ENCODE results near the gene SLC41A3.

SLC41A3 gene

DNA sequence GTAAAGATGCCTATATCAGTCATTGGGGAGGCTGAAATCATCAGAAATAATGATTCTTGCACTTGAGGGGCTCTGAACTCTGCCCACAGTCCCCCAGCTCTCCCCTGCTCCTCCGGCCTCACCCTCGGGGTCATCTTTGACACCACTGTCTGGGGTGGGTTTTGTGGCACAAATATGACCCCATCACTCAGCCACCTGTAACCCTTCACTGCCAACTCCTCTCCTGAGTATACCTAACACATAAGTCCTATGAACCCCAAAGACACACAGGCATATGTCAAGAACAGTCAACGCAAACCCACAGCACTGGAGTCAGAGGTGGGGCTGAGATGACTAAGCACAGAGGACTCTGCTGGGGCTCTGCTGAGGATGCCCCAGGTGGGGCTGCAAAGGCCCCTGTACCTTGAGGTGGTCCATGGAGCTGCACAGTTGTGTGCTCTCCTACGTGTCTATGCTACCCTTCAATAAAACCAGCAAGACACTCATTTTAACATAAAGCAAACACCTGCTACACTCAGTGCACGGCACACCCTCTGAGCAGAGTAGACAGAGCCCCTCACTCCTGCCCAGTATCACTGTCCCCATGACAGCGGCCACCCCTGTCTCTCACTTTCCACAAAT, 29.9 kb downstream of the SLC41A3 start:
- DNase-seq (ENCODE audit: low read depth, low spot score): no peak
- Histone ChIP-seq H3K27me3 (ENCODE audit: control insufficient read depth, insufficient read depth, low read length) (no peaks in the 10 kb centered on the region), H3K36me3 (ENCODE audit: control insufficient read depth, insufficient read depth, low read length) (no peaks in the 10 kb centered on the region), H3K4me3 (ENCODE audit: low read length) (no peak overlapping the region), H3K27ac (ENCODE audit: low read length) (no peak overlapping the region), H3K4me1 (ENCODE audit: control insufficient read depth, insufficient read depth, low read length) (no peaks in the 10 kb centered on the region), H3K9me3 (ENCODE audit: control insufficient read depth, insufficient read depth, low read length) (no peaks in the 10 kb centered on the region)
- WGBS (ENCODE audit: insufficient coverage, insufficient read length): no CpG with 5 or more reads among the region's 6 CpGs

DNA sequence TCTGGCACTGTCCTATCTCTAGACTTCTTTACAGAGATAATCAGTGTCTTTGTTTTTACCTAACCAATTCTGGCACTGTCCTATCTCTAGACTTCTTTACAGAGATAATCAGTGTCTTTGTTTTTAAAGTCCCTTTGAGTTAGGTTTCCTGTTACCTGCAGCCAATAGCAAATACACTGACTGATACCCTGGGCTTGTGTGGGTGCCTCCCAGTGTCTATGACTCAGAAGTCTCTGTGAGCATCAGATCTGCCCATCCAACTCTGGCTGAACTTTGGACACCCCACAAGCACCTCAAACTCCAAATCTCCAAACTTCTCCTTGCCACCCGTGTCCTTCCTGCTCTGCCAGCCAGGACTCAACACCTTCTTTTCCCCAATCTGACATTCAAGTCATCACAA, 30.4 kb downstream of the SLC41A3 start:
- no CpG with 5 or more reads among the region's 1 CpG for WGBS (ENCODE audit: insufficient coverage, insufficient read length)
- Histone ChIP-seq H3K27ac (ENCODE audit: low read length) (no peak overlapping the region), H3K4me1 (ENCODE audit: control insufficient read depth, insufficient read depth, low read length) (no peaks in the 10 kb centered on the region), H3K9me3 (ENCODE audit: control insufficient read depth, insufficient read depth, low read length) (no peaks in the 10 kb centered on the region), H3K4me3 (ENCODE audit: low read length) (no peak overlapping the region), H3K27me3 (ENCODE audit: control insufficient read depth, insufficient read depth, low read length) (no peaks in the 10 kb centered on the region), H3K36me3 (ENCODE audit: control insufficient read depth, insufficient read depth, low read length) (no peaks in the 10 kb centered on the region)
- DNase-seq (ENCODE audit: low read depth, low spot score): no peak

DNA sequence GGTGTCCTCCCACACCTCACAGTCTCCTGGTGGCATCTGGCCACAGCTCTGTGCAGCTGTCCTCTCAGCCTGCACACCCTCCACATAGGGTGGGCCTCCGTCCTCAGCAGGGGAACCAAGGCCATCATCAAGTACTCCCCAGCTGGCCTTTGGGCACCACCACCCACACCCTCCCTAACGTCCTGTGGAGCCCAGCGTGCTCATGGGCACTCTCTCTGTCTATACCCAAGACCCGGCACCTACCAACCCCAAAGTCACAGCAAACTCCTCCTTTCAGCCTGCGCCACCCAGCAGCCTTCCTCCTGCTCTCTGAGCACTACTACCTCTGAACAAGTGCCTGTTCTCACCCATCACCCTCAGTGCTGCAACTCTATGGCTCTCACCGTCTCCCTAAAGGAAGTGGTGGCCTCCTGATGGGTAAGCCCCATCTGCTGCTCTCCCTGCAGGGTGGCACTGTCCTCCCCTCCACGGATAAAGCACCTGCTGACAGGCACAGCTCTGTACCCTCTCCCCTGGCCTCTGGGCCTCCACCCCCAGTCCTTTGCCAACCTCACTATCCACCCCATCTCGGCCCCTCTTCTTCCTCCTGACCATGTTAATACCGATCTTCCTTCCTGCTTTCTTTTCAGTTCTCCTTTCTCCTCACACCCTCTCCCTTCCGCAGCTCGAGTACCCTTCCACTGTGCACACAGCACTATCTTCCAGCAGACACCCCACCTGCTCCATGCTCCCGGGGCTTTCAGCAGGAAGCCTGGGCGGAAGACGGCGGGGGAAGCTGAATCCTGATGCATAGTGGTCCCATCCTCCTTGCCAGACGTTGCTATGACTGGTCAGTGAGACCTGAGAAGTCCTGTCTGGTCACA, 31.5 kb downstream of the SLC41A3 start:
- Histone ChIP-seq H3K9me3 (ENCODE audit: control insufficient read depth, insufficient read depth, low read length) (no peaks in the 10 kb centered on the region), H3K4me1 (ENCODE audit: control insufficient read depth, insufficient read depth, low read length) (no peaks in the 10 kb centered on the region), H3K27ac (ENCODE audit: low read length) (no peak overlapping the region), H3K27me3 (ENCODE audit: control insufficient read depth, insufficient read depth, low read length) (no peaks in the 10 kb centered on the region), H3K4me3 (ENCODE audit: low read length) (no peak overlapping the region), H3K36me3 (ENCODE audit: control insufficient read depth, insufficient read depth, low read length) (no peaks in the 10 kb centered on the region)
- no CpG with 5 or more reads among the region's 16 CpGs for WGBS (ENCODE audit: insufficient coverage, insufficient read length)
- DNase-seq (ENCODE audit: low read depth, low spot score): no peak

DNA sequence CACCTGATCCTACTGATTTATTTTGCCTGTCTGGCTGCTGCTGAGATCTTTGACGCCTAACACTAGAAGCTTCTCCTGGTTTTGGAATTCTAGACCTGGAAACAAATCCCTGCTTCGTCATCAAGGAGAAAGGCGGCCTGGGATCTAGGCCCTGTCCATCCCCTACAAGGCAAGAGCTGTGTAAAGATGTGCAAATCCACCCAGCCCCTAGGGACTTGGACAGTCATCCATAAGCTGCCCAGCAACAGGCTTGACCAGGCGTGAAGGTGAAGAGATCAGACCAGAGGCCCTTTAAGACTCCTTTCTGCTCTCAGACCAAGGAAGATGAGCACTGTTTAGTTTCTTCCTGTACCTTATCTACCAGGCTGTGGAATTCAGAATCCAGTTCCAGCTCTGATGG, 32.2 kb downstream of the SLC41A3 start:
- no peak overlapping the region for H3K27ac ChIP-seq (ENCODE audit: low read length)
- no peaks in the 10 kb centered on the region for H3K9me3 ChIP-seq (ENCODE audit: control insufficient read depth, insufficient read depth, low read length)
- no peak for DNase-seq (ENCODE audit: low read depth, low spot score)
- no peaks in the 10 kb centered on the region for H3K27me3 ChIP-seq (ENCODE audit: control insufficient read depth, insufficient read depth, low read length)
- no peak overlapping the region for H3K4me3 ChIP-seq (ENCODE audit: low read length)
- WGBS (ENCODE audit: insufficient coverage, insufficient read length): no CpG with 5 or more reads among the region's 4 CpGs
- H3K36me3 ChIP-seq (ENCODE audit: control insufficient read depth, insufficient read depth, low read length): no peaks in the 10 kb centered on the region
- no peaks in the 10 kb centered on the region for H3K4me1 ChIP-seq (ENCODE audit: control insufficient read depth, insufficient read depth, low read length)

DNA sequence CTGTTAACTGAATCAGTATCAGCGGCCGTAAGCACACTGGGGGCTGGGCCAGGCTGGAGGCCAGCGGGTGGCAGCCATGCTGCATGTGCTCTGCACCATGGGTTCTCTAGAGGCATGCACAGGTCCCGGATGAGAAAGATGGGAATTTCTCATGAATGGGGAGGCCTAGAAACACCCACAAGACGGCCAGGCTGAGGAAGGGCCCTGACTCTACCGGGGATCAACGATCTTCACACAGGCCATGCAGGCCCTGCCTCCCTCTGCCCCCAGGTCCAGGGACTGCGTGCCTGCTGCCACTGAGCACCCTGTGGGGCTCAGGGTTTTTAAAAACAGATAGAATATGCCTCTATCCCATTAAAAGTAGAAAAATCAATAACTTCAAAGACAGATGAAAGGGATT, 32.7 kb downstream of the SLC41A3 start:
- no CpG with 5 or more reads among the region's 8 CpGs for WGBS (ENCODE audit: insufficient coverage, insufficient read length)
- DNase-seq (ENCODE audit: low read depth, low spot score): no peak
- Histone ChIP-seq H3K9me3 (ENCODE audit: control insufficient read depth, insufficient read depth, low read length) (no peaks in the 10 kb centered on the region), H3K4me3 (ENCODE audit: low read length) (no peak overlapping the region), H3K4me1 (ENCODE audit: control insufficient read depth, insufficient read depth, low read length) (no peaks in the 10 kb centered on the region), H3K27ac (ENCODE audit: low read length) (no peak overlapping the region), H3K36me3 (ENCODE audit: control insufficient read depth, insufficient read depth, low read length) (no peaks in the 10 kb centered on the region), H3K27me3 (ENCODE audit: control insufficient read depth, insufficient read depth, low read length) (no peaks in the 10 kb centered on the region)

DNA sequence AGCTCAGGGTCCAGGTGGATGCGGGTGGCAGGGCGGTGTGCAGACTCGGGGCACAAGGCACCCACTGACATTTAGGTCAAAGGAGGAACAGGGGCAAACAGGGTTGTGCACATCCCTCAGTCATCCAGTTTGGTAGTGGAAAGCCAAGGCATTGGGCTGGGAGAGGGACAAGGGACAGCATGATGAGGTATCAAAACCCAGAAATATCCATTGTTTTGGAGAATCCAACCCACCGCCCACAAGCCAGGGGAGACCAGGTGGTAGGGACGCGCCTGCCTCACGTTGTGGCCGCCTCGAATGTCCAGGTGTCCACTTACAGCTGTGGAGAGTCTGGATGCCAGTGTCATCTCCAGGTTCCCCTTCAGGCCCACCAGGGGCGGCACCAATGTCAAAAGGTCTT, 33.3 kb downstream of the SLC41A3 start:
- no peak overlapping the region for H3K4me3 ChIP-seq (ENCODE audit: low read length)
- no peak overlapping the region for H3K27ac ChIP-seq (ENCODE audit: low read length)
- H3K9me3 ChIP-seq (ENCODE audit: control insufficient read depth, insufficient read depth, low read length): no peaks in the 10 kb centered on the region
- H3K27me3 ChIP-seq (ENCODE audit: control insufficient read depth, insufficient read depth, low read length): no peaks in the 10 kb centered on the region
- no peak for DNase-seq (ENCODE audit: low read depth, low spot score)
- no CpG with 5 or more reads among the region's 10 CpGs for WGBS (ENCODE audit: insufficient coverage, insufficient read length)
- H3K36me3 ChIP-seq (ENCODE audit: control insufficient read depth, insufficient read depth, low read length): no peaks in the 10 kb centered on the region
- no peaks in the 10 kb centered on the region for H3K4me1 ChIP-seq (ENCODE audit: control insufficient read depth, insufficient read depth, low read length)

DNA sequence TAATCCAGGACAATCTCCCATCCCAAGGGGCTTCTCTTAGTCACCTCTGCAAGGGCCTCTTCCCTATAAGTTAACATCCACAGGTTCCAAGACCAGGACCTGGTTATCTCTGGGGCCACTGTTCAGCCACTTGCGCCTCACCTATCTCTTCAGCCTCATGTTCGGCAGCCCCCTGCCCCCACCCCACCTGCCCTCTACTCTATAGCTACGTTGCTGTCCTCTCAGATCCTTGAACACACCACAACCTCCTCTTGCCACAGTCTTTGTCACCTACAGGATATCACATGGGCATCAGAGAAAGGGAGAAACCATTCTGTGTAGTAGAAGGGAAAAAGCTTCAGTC, 33.9 kb downstream of the SLC41A3 start:
- Histone ChIP-seq H3K27me3 (ENCODE audit: control insufficient read depth, insufficient read depth, low read length) (no peaks in the 10 kb centered on the region), H3K4me3 (ENCODE audit: low read length) (no peak overlapping the region), H3K27ac (ENCODE audit: low read length) (no peak overlapping the region), H3K36me3 (ENCODE audit: control insufficient read depth, insufficient read depth, low read length) (no peaks in the 10 kb centered on the region), H3K9me3 (ENCODE audit: control insufficient read depth, insufficient read depth, low read length) (no peaks in the 10 kb centered on the region), H3K4me1 (ENCODE audit: control insufficient read depth, insufficient read depth, low read length) (no peaks in the 10 kb centered on the region)
- no peak for DNase-seq (ENCODE audit: low read depth, low spot score)
- WGBS (ENCODE audit: insufficient coverage, insufficient read length): no CpG with 5 or more reads among the region's 3 CpGs

DNA sequence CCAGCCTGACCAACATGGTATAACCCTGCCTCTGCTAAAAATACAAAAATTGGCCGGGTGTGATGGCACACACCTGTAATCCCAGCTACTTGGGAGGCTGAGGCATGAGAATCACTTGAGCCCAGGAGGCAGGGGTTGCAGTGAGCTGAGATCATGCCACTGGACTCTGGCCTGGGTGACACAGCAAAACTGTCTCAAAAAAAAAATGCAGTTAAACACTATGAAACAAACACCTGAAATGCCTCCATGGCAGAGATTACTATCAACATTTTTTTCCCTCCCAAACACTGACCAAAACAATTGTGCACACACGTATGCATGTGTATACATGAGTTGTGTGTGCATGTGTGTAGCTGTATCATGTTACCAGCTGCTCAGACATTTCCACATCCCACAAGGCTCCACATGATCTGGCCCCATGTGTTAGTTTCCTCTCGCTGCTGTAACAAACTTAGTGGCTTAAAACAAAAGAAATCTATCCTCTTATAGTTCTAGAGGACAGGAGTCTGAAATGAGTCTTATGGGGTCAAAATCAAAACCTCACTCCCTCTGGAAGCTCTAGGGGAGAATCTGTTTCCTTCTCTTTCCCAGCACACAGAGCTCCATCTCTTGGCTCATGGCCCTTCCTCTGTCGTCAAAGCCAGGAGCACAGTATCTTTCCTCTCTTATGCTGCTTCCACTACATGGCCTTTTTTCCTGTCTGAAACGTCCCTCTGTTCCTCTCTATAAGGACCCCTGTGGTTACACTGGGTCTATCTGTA, 34.5 kb downstream of the SLC41A3 start:
- no CpG with 5 or more reads among the region's 5 CpGs for WGBS (ENCODE audit: insufficient coverage, insufficient read length)

DNA sequence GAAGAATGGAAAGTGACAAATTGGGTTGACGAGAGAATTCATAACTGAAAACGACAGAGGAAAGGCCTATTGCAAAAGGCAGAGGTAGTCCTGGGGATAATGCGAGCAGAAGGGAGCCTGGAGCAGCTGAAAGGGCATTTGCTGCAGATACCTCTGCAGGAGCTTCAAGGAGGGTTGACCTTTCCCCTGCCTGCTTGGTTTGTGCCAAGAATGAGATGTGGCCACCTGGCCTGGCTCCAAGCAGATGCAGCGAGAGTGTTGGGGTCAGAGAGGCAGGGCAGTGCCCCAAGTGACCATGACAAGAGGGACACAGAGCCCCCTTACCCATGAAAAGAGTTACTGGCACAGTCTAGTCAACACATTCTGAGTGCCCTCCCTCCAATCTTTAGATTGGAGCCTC, 43.5 kb downstream of the SLC41A3 start:
- DNase-seq (ENCODE audit: low read depth, low spot score): no peak
- no peak overlapping the region for H3K27ac ChIP-seq (ENCODE audit: low read length)
- no CpG with 5 or more reads among the region's 4 CpGs for WGBS (ENCODE audit: insufficient coverage, insufficient read length)
- H3K4me1 ChIP-seq (ENCODE audit: control insufficient read depth, insufficient read depth, low read length): no peaks in the 10 kb centered on the region
- no peaks in the 10 kb centered on the region for H3K27me3 ChIP-seq (ENCODE audit: control insufficient read depth, insufficient read depth, low read length)
- H3K36me3 ChIP-seq (ENCODE audit: control insufficient read depth, insufficient read depth, low read length): no peaks in the 10 kb centered on the region
- H3K4me3 ChIP-seq (ENCODE audit: low read length): no peak overlapping the region
- H3K9me3 ChIP-seq (ENCODE audit: control insufficient read depth, insufficient read depth, low read length): peaks cover 1% of the 10 kb centered on the region

More for the DNA sequence above, 34.5 kb downstream of the SLC41A3 start:
- Histone ChIP-seq H3K27ac (ENCODE audit: low read length) (no peak overlapping the region), H3K4me3 (ENCODE audit: low read length) (no peak overlapping the region), H3K9me3 (ENCODE audit: control insufficient read depth, insufficient read depth, low read length) (no peaks in the 10 kb centered on the region), H3K36me3 (ENCODE audit: control insufficient read depth, insufficient read depth, low read length) (no peaks in the 10 kb centered on the region), H3K27me3 (ENCODE audit: control insufficient read depth, insufficient read depth, low read length) (no peaks in the 10 kb centered on the region), H3K4me1 (ENCODE audit: control insufficient read depth, insufficient read depth, low read length) (no peaks in the 10 kb centered on the region)
- DNase-seq (ENCODE audit: low read depth, low spot score): no peak

DNA sequence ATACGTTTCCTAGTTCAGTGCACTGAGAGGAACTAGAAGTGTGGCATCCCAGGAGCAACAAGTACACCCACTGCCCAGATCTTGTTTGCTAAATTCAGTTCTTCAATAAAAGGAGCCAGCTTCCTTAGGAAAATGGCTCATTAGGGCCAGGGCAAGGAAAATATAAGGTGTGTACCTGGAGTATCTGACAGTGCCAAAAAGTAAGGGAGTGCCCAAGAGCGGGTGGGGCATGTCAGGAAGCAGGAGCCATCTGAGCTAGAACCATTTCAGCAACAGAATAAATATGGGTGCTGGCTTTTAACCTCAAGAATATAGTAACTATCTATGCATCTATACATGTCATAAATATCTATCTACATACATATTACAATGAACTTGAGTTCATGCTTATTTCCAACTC, 44.1 kb downstream of the SLC41A3 start:
- no CpG with 5 or more reads among the region's 2 CpGs for WGBS (ENCODE audit: insufficient coverage, insufficient read length)
- H3K4me3 ChIP-seq (ENCODE audit: low read length): no peak overlapping the region
- DNase-seq (ENCODE audit: low read depth, low spot score): no peak
- H3K36me3 ChIP-seq (ENCODE audit: control insufficient read depth, insufficient read depth, low read length): no peaks in the 10 kb centered on the region
- H3K27ac ChIP-seq (ENCODE audit: low read length): no peak overlapping the region
- H3K4me1 ChIP-seq (ENCODE audit: control insufficient read depth, insufficient read depth, low read length): no peaks in the 10 kb centered on the region
- H3K27me3 ChIP-seq (ENCODE audit: control insufficient read depth, insufficient read depth, low read length): no peaks in the 10 kb centered on the region
- H3K9me3 ChIP-seq (ENCODE audit: control insufficient read depth, insufficient read depth, low read length): peaks cover 1% of the 10 kb centered on the region
